Peyer's patch (tissue), 4 donors: ENCODE results near the gene AKAP11. TPM values are rescaled to one million over a fixed set of nuclear protein-coding genes. Genes with fewer than 3 reads are reported as not detected.

Experiments
- DNase-seq, 3 donors: peaks; one replicate each; pipeline ENCODE4 v3.0.0-alpha.2; 2017 to 2019
- H3K27ac ChIP-seq, 4 donors: fragments of 200-600 bp; sonication (generic); one replicate each; pipeline ENCODE4 v1.5.1; 2016 to 2019
- H3K27me3 ChIP-seq, 2 donors: fragments of 200-600 bp; sonication (generic); one replicate each; pipeline ENCODE4 v1.5.1; 2019
- H3K36me3 ChIP-seq, 3 donors: fragments of 200-600 bp; sonication (generic); one replicate each; pipeline ENCODE4 v1.5.1; 2016 to 2019
- H3K4me1 ChIP-seq, 4 donors: fragments of 200-600 bp; sonication (generic); one replicate each; pipeline ENCODE4 v1.5.1; 2016 to 2019
- H3K4me3 ChIP-seq, 4 donors: fragments of 200-600 bp; sonication (generic); 1 replicate in 3 of 4; 2 replicates in 1 of 4; pipeline ENCODE4 v1.5.1; 2016 to 2019; ENCODE audit warnings: mild to moderate bottlenecking in 1 of 4
- H3K9me3 ChIP-seq, 4 donors: fragments of 200-600 bp; sonication (generic); one replicate each; pipeline ENCODE4 v1.5.1; 2016 to 2019; ENCODE audit warnings: mild to moderate bottlenecking in 1 of 4
- POLR2A ChIP-seq, 2 donors: fragments of 450-650 bp; IDR thresholded peaks; one replicate each; pipeline ENCODE4 v1.5.1; 2017; ENCODE audit warnings: antibody characterized with exemption in 2 of 2, mild to moderate bottlenecking in 2 of 2, moderate library complexity in 2 of 2
- total RNA-seq, 4 donors: library from RNA; depleted of rRNA; stranded (reverse); fragments of >200 nt; gene quantifications; one replicate each; pipeline ENCODE4 v1.1.0, GENCODE V29; 2016
- TF ChIP-seq, protein P1 (sequence below), 6 experiments: fragments of 450-650 bp in 4 of 6; fragments of 200-600 bp in 2 of 6; sonication (generic) in 1 of 6; IDR thresholded peaks; one replicate each; pipeline ENCODE4 v1.5.1; 2017 to 2019; ENCODE audit warnings: antibody characterized with exemption in 6 of 6, mild to moderate bottlenecking in 3 of 6, moderate library complexity in 1 of 6

Gene AKAP11
- total RNA-seq, 4 donors from 2014 or later = 16.5 to 38.8 (median 22.2) TPM

DNA sequence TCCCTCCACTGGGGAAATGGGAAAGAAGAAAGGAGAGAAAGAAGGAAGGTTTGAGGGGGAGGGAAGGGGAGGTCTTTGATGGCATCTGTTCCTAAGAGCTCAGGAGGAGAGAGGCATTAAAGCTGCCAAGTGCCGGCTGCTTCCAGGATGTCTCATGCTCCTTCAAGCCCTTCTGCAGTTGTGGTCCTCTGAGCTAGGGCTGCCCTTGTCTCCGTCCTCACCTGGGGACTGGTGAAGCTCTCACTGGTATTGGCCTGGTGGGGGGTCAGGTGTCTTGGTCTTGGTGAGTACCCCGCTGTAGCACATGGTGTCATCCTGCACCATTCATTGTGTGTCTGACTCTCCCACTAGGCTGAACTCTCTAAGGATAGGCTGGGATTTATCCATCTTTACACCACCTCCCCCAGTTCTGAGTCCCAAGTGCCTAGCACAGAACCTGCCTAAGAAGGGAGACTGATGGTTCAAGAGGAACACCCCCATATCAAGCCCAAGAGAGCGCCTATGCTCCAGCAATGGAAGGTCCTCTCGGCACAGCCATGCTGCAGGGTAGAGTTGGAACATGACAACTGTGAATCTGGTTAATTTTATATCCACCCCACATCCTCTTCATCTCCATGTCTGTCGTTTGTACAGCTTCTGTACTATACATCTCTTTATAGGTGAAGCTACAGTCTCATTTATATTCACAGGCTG, 83.7 kb downstream of the AKAP11 start:
- no peaks in the 10 kb centered on the region for H3K9me3 ChIP-seq
- no peaks in the 10 kb centered on the region for H3K4me1 ChIP-seq
- TF ChIP-seq, protein P1, sequence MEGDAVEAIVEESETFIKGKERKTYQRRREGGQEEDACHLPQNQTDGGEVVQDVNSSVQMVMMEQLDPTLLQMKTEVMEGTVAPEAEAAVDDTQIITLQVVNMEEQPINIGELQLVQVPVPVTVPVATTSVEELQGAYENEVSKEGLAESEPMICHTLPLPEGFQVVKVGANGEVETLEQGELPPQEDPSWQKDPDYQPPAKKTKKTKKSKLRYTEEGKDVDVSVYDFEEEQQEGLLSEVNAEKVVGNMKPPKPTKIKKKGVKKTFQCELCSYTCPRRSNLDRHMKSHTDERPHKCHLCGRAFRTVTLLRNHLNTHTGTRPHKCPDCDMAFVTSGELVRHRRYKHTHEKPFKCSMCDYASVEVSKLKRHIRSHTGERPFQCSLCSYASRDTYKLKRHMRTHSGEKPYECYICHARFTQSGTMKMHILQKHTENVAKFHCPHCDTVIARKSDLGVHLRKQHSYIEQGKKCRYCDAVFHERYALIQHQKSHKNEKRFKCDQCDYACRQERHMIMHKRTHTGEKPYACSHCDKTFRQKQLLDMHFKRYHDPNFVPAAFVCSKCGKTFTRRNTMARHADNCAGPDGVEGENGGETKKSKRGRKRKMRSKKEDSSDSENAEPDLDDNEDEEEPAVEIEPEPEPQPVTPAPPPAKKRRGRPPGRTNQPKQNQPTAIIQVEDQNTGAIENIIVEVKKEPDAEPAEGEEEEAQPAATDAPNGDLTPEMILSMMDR (IDR thresholded peaks at IDR 0.05) = no peak
- no peak for TF ChIP-seq POLR2A (IDR thresholded peaks at IDR 0.05)
- no peaks in the 10 kb centered on the region for H3K27me3 ChIP-seq
- H3K4me3 ChIP-seq = no peak overlapping the region
- H3K36me3 ChIP-seq = no peaks in the 10 kb centered on the region
- DNase-seq = no peak
- H3K27ac ChIP-seq = peak overlapping the region in 1 of 4 donors; percentile 21

DNA sequence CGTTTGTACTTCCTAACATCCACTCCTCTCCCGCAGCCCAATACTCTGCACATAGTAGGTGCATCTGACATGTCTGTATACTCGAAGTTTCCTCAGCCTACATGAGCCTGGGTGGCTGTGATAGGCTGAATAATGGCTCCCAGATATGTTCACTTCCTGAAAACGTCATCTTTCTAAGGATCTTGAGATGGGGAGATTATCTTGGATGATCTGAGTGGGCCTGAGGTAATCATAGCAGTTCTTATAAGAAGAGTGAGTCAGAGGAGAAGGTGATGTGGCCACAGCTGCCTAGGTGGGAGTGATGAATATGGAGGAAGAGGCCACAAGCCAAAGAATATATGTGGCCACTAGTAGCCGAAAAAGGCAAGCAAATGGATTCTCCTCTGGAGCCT, 84.2 kb downstream of the AKAP11 start:
- Histone ChIP-seq H3K4me3 (no peak overlapping the region), H3K27me3 (no peaks in the 10 kb centered on the region), H3K9me3 (no peaks in the 10 kb centered on the region), H3K4me1 (no peaks in the 10 kb centered on the region), H3K27ac (no peak overlapping the region), H3K36me3 (no peaks in the 10 kb centered on the region)
- TF ChIP-seq, protein P1 (IDR thresholded peaks at IDR 0.05) = no peak
- no peak for TF ChIP-seq POLR2A (IDR thresholded peaks at IDR 0.05)
- DNase-seq = no peak

DNA sequence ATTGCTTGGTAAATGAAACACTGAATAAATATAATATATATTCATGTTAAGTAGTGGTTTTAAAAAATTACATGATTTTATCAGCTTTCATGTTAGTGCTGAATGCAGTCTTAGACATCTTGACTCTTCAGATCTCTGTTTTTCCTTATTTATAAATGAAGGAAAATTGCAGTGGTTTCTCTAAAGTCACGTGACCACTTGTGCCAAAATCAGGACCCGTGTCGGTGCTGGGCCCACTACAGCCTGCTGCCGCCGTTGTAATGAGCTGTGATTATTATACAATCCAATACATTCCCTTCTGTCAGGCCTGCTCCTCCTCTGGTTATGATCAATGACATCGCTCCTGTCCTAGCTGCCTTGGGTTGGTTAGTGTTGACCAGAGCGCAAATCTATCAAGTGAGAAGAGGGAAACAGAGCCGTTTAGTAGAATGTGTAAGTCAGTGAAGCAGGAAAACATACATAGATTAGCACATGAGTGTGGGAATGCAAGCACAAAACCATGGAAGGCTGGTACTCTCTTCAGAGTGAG, 88.2 kb downstream of the AKAP11 start:
- no peak for DNase-seq
- no peak for TF ChIP-seq POLR2A (IDR thresholded peaks at IDR 0.05)
- TF ChIP-seq, protein P1 (IDR thresholded peaks at IDR 0.05) = no peak
- Histone ChIP-seq H3K9me3 (no peaks in the 10 kb centered on the region), H3K27me3 (no peaks in the 10 kb centered on the region), H3K4me1 (no peaks in the 10 kb centered on the region), H3K27ac (no peak overlapping the region), H3K4me3 (no peak overlapping the region), H3K36me3 (no peaks in the 10 kb centered on the region)

DNA sequence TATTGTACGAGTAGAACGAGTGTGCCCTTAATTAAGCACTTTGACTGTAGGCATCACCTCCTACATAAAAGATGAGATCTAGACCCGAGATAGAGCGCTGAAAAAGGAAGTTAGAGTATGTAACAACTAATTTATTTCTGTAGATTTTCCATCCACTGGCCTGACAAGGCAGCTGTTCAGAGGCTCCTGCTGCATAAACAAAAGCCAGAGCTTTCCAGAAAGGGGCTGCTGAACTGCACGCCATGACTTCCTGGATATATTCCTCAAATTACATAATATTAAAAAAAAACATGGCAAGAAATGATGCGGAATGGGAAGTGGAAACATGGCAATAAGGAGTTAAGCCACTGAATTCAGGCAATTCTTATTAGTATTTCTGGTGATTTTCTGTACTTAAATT, 89.7 kb downstream of the AKAP11 start:
- Histone ChIP-seq H3K27me3 (no peaks in the 10 kb centered on the region), H3K36me3 (no peaks in the 10 kb centered on the region), H3K4me1 (no peaks in the 10 kb centered on the region), H3K4me3 (no peak overlapping the region), H3K27ac (no peak overlapping the region), H3K9me3 (no peaks in the 10 kb centered on the region)
- no peak for DNase-seq
- TF ChIP-seq, protein P1 (IDR thresholded peaks at IDR 0.05) = no peak
- no peak for TF ChIP-seq POLR2A (IDR thresholded peaks at IDR 0.05)

DNA sequence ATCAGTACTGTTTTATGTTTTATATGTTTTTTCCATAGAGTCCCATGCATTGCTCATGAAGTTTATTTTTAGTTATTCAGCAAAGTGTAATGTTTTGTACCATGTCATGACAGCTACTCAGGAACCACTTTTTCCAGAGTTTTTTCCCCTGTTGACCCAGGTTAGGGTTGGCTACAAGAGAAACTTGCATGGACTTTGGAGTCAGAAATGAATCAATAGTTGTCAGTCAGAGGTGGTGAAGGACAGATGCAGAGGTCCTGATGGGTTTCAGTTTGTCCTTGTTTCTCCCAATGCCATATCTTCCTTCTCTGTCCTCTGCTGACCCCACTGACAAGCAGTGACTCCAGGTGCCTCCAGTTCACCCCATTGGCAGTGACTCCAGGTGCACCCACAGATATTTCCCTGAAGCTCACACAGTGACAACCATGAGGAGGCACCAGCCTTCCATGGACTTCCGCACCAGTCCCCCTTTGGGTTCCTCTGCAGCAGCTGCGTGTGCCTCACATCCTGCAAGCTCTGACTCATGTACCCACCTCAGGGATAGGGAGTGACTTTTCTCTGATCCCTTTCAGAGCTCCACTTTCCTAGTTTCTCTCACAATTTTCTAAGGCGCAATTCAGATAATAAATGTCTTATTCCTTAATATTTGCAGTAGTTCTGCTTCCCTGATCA, 92.1 kb downstream of the AKAP11 start:
- Histone ChIP-seq H3K4me1 (no peaks in the 10 kb centered on the region), H3K27ac (no peak overlapping the region), H3K36me3 (no peaks in the 10 kb centered on the region), H3K9me3 (no peaks in the 10 kb centered on the region), H3K27me3 (no peaks in the 10 kb centered on the region), H3K4me3 (no peak overlapping the region)
- TF ChIP-seq, protein P1 (IDR thresholded peaks at IDR 0.05) = no peak
- TF ChIP-seq POLR2A (IDR thresholded peaks at IDR 0.05) = no peak
- DNase-seq = no peak
